Measurements from ENCODE around the gene SLC38A5. TPM values are rescaled to one million over a fixed set of nuclear protein-coding genes. Genes with fewer than 3 reads are reported as not detected.

Gene SLC38A5
- total RNA-seq, 1 donor from 2014 or later, result 21.5 TPM

DNA sequence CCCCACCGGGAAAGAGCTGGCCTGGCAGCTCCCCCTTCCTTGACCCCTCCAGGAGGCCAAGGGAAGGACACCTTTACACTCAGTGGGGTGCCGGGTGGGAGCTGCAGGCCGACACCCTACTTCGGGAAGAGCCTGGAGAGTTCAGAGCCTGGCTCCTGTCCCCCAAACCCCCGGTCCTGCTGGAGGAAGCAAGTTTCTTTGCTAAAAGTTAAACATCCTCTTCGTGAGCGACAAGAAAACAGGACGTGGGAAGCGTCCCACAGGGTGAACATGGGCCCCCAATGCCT lies 3.6 kb upstream of the SLC38A5 start:
- H3K36me3 ChIP-seq, result no peaks in the 10 kb centered on the region
- ATAC-seq, result no peak
- H3K4me1 ChIP-seq, result no peaks in the 10 kb centered on the region
- no peak for DNase-seq
- intact Hi-C loops (cut with DNase I), result no loop called here
- H3K27me3 ChIP-seq, result no peaks in the 10 kb centered on the region
- TF ChIP-seq, protein P1, sequence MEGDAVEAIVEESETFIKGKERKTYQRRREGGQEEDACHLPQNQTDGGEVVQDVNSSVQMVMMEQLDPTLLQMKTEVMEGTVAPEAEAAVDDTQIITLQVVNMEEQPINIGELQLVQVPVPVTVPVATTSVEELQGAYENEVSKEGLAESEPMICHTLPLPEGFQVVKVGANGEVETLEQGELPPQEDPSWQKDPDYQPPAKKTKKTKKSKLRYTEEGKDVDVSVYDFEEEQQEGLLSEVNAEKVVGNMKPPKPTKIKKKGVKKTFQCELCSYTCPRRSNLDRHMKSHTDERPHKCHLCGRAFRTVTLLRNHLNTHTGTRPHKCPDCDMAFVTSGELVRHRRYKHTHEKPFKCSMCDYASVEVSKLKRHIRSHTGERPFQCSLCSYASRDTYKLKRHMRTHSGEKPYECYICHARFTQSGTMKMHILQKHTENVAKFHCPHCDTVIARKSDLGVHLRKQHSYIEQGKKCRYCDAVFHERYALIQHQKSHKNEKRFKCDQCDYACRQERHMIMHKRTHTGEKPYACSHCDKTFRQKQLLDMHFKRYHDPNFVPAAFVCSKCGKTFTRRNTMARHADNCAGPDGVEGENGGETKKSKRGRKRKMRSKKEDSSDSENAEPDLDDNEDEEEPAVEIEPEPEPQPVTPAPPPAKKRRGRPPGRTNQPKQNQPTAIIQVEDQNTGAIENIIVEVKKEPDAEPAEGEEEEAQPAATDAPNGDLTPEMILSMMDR (IDR thresholded peaks at IDR 0.05), result no peak
- H3K27ac ChIP-seq, result no peak overlapping the region
- H3K4me3 ChIP-seq, result no peak overlapping the region
- no peaks in the 10 kb centered on the region for H3K9me3 ChIP-seq

DNA sequence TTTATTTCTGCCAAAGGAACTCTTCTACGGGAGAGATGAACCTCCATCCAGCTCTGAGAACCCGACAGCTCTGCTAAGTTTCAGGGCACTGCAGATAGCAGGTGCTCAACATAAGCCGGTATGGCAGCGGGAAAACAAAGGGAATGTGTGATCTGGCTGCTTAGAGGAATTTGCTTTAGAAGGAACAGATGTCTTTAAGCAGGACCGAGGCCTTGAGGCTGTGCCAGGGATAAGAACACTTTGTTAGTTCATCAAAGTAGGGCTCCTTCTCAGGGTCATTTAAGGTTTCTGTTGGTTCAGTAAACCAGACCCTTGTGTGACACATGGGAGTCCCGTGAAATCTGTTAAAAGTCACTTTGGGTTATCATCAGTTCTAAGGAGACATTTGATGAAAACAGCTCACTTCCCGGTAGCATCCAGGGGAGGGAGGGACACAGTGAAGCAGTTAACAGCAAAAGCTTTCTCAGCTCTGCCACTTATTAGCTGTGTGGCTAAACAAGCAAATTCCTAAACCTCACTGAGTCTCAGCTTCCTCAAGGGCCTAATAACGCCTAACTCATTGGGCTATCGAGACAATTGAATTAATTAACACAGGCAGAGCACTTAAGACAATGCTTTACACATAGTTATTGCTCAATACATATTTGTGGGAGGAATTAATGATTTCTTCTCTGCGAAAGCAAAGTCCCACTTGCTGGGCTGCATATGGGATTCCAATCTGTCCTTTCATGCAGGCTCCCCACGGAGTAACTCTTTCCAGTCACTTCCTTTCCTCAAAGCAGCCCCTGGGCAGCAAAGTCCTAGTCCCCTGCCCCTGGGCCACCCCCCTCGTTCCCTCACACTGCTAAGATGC lies 3.0 kb upstream of the SLC38A5 start:
- TF ChIP-seq, protein P1 (IDR thresholded peaks at IDR 0.05), result no peak
- intact Hi-C loops (cut with DNase I), result no loop called here
- Histone ChIP-seq H3K36me3 (no peaks in the 10 kb centered on the region), H3K27ac (no peak overlapping the region), H3K4me3 (no peak overlapping the region), H3K4me1 (no peaks in the 10 kb centered on the region), H3K27me3 (no peaks in the 10 kb centered on the region), H3K9me3 (no peaks in the 10 kb centered on the region)
- DNase-seq (no peak), ATAC-seq (no peak)

DNA sequence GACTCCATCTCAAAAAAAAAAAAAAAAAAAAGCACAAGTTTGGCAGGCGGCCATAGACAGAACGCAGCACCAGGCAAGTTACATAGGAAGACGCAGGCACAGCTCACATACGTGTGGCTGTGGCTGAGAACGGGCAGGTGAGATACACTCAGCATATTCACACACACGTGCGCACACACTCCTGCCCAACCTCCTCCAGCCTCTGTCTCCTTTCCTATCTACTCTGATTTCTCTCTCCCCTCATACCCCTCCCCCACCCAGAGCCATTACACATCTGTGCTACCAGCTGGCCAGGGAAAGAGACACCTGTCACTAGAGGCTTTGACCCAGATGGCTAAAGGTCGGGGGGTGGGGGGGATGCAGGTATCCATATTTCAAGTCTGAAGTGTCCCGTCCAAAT lies 2.2 kb upstream of the SLC38A5 start:
- ATAC-seq, result no peak
- no peak for DNase-seq
- Histone ChIP-seq H3K27me3 (no peaks in the 10 kb centered on the region), H3K4me3 (no peak overlapping the region), H3K36me3 (no peaks in the 10 kb centered on the region), H3K4me1 (no peaks in the 10 kb centered on the region), H3K9me3 (no peaks in the 10 kb centered on the region), H3K27ac (no peak overlapping the region)
- intact Hi-C loops (cut with DNase I), result no loop called here
- TF ChIP-seq, protein P1 (IDR thresholded peaks at IDR 0.05), result no peak

DNA sequence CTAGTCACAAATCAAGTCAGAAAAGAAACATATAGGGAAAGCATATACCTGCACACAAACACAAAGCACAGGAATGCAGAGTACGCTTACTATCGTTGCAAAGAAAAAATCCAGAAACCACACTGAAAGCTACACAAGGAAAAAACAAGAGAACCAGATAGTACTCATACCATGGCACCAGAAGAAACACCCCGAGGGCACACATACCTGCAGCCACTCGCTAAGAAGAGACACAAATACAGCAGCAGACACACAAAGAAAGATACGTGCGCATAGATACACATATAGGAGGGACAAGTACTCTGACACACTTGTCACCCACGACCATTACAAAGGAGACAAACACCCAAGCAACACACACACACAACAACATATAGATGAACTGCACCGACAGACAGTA lies 1.4 kb upstream of the SLC38A5 start:
- H3K4me1 ChIP-seq, result no peaks in the 10 kb centered on the region
- no peaks in the 10 kb centered on the region for H3K27me3 ChIP-seq
- no peaks in the 10 kb centered on the region for H3K36me3 ChIP-seq
- intact Hi-C loops (cut with DNase I), result no loop called here
- DNase-seq, result no peak
- no peak for ATAC-seq
- no peaks in the 10 kb centered on the region for H3K9me3 ChIP-seq
- H3K4me3 ChIP-seq, result no peak overlapping the region
- no peak overlapping the region for H3K27ac ChIP-seq
- TF ChIP-seq, protein P1 (IDR thresholded peaks at IDR 0.05), result no peak

DNA sequence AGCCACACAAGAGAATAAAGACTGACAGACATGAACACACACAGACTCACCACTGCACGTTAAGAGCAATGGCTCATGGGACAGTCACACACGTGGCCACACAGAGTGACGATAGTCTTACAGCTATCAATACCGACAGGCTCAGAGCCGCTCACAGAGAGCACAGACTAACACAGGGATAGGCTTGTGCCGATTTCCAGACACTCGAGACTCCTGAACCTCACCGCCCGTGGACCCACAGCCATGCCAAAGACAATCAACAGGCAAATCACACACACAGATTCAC lies 716 bp upstream of the SLC38A5 start:
- no peaks in the 10 kb centered on the region for H3K36me3 ChIP-seq
- intact Hi-C loops (cut with DNase I), result no loop called here
- TF ChIP-seq, protein P1 (IDR thresholded peaks at IDR 0.05), result no peak
- H3K27me3 ChIP-seq, result no peaks in the 10 kb centered on the region
- H3K9me3 ChIP-seq, result no peaks in the 10 kb centered on the region
- no peaks in the 10 kb centered on the region for H3K4me1 ChIP-seq
- no peak for DNase-seq
- H3K4me3 ChIP-seq, result no peak overlapping the region
- ATAC-seq, result no peak
- no peak overlapping the region for H3K27ac ChIP-seq

All from upper lobe of right lung (tissue), 1 donor.